A172 (cell line): ENCODE data around the gene PRSS33. TPM values are rescaled to one million over a fixed set of nuclear protein-coding genes. Genes with fewer than 3 reads are reported as not detected.
A peak's percentile ranks its signal among the peaks of the same experiment; 100 is the strongest.

Experiments used
- DNase-seq: peaks from one replicate; pipeline ENCODE4 v3.0.0-alpha.2; 2015; ENCODE audit warnings: low spot score
- total RNA-seq: library from RNA; depleted of rRNA; stranded (reverse); fragments of >200 nt; shearing (Covaris generic); gene quantifications from 2 replicates; pipeline ENCODE4 v1.2.3, GENCODE V29; 2014

PRSS33 gene
- total RNA-seq, 1 experiment from 2014 or later, result 0.17 TPM

DNA sequence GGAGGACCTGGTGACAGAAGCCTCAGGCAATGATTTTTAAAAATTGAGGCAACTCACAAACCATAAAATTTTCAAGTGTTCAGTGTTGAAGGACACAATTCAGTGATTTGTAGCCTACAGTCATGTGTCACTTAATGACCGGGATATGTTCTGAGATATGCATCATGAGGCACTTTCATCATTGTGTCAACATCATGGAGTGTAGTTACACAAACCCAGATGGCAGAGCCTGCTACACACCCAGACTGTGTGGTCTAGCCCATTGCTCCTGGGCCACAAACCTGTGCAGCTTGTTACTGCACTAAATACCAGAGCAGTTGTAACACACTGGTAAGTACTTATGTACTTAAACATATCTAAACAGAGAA, 12.5 kb upstream of the PRSS33 start:
- DNase-seq, result no peak

DNA sequence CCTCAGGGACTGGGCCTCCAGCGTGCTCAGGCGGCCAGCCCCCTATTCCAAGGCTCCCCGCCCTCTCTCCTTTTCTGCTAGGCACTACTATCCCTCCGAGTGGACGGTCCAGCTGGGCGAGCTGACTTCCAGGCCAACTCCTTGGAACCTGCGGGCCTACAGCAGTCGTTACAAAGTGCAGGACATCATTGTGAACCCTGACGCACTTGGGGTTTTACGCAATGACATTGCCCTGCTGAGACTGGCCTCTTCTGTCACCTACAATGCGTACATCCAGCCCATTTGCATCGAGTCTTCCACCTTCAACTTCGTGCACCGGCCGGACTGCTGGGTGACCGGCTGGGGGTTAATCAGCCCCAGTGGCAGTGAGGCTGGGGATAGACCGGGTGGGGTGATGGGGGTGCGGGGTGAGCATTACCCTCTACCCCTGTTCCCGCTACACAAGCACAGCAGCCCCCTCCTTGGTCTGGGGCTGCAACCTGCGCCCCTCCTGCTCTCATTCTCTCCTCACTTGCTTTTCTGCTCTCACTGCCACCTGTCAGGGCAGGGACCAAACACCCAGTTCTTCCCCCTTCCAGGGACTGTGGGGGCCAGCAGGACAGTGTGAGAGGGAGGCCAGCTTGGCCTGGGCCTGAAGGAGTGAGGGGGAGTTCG, 12.0 kb upstream of the PRSS33 start:
- DNase-seq, result no peak

DNA sequence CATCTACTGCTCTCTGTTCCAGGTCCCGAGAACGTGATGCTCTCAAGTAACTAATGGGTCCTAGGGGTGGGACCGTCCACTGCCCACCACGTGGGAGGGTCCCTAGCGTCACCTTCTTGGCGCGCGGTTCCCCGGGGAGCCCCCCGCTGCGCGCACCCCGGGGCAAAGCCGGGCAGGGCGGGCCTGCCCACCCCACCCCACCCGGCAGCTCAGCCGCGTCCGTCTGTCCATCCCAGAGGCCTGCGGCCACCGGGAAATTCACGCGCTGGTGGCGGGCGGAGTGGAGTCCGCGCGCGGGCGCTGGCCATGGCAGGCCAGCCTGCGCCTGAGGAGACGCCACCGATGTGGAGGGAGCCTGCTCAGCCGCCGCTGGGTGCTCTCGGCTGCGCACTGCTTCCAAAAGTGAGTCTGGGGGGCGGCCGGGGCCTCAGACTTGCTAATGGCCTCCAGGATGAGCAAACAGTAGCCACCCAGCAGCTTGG, 11.4 kb upstream of the PRSS33 start:
- DNase-seq, result no peak

DNA sequence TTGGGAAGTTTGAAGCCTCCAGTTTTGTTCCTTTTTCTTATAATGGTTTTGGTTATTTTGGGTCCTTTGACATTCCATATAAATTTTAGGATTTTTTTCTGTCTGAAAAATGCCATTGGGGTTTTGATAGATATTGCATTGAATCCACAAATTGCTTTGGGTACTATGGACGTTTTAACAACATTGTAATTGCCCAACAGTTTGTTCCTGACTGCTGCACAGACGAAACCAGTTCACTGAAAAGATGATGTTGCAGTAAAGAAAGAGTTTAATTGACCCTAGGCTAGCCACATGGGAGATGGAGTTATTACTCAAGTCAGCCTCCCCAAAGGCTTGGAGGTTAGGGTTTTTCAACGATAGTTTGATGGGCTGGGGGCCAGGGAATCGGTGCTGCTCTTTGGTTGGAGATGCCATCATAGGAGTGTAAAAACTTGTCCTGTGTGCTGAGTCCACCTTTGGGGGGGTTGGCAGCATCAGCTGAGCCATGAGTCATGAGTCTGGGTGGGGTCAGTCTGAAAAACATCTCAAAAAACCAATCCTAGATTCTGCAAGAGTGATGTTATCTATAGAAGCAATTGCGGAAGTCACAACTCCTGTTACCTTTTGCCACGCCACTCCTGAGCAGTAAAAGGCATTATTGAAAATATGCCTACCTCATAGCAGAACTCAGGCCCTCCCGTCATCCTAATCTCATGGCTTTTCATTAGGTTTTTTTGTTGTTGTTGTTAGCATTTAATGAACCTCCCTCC, 8.2 kb upstream of the PRSS33 start:
- peak; percentile 86 for DNase-seq

DNA sequence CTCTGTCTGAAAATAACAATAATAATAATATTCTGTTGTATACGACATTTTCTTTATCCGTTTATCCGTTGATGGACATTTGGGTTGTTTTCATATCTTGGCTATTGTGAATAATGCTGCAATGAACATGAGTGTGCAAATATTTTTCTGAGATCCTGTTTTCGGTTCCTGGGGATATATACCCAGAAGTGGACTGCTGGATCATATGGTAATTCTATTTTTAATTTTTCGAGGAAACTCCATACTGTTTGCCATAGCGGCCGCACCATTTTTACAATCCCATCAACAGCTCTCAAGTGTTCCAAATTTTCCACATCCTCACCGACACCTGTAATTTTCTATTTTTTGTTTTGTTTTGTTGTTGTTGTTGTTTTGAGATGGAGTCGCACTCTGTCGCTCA, 5.6 kb upstream of the PRSS33 start:
- DNase-seq, result no peak

DNA sequence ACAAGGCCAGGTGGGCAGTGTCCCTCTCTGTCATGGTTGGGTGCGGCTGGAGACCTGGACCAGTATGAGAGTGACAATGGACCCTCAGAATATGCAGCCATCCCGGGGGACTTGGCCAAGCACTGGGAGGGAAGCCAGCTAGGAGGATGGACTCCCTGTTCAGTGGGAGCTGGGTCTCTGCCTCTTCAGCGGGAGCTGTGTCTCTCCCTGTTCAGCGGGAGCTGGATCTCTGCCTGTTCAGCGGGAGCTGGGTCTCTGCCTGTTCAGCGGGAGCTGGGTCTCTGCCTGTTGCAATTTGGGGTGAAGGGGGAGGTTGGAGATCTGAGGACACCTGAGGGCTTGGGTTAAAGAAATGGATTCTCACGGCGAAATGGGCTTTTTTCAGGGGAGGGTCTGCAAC, 3.8 kb upstream of the PRSS33 start:
- no peak for DNase-seq

DNA sequence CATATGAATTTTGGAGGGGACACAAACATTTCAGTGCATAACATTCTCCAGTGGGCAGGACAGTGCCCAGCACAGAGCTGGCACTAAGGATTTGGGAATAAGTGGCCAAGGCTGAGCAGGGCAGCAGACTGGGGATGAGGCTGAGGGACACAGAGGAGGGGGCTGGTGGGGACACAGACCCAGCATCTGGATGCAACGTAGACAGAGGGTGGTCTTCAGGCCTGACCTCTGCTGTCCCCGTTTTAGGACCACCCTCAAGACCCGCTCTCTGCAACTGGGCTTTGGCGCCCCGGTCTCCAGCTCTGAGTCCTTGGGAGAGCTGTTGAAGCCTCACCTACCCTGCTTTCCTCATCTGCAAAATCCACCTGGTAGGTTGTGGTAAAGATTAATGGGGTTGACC, 3.3 kb upstream of the PRSS33 start:
- DNase-seq, result no peak

DNA sequence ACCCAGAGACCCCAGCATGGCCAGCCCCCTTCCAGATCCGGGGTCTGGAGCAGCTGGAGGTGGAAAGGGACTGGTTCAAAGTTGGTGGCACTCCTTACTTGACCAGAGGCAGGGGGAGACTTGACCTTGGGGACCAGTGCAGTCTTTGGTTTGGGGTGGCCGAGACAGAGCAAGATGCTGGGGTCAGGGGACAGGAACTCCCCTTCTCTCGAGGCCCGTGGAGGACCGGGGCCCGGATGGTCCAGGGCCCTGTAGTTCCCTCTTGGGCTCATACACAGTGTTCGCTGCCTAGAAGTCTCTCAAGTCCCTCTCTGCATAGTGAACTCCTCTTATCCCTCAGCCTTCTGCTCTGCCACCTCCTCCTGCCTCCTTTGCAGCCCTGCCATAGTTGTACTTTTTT, 601 bp upstream of the PRSS33 start:
- no peak for DNase-seq

DNA sequence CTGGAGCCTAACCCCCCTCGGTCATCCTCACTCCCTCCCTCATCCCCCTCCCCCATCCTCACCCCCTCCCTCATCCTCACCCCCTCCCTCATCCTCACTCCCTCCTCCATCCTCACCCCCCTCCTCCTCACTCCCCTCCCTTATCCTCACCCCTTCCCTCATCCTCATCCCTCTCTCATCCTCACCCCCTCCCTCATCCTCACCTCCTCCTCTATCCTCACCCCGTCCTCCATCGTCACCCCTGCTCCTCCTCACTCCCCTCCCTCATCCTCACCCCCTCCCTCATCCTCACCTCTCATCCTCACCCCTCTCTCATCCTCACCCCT, 571 bp downstream of the PRSS33 start:
- DNase-seq, result no peak

DNA sequence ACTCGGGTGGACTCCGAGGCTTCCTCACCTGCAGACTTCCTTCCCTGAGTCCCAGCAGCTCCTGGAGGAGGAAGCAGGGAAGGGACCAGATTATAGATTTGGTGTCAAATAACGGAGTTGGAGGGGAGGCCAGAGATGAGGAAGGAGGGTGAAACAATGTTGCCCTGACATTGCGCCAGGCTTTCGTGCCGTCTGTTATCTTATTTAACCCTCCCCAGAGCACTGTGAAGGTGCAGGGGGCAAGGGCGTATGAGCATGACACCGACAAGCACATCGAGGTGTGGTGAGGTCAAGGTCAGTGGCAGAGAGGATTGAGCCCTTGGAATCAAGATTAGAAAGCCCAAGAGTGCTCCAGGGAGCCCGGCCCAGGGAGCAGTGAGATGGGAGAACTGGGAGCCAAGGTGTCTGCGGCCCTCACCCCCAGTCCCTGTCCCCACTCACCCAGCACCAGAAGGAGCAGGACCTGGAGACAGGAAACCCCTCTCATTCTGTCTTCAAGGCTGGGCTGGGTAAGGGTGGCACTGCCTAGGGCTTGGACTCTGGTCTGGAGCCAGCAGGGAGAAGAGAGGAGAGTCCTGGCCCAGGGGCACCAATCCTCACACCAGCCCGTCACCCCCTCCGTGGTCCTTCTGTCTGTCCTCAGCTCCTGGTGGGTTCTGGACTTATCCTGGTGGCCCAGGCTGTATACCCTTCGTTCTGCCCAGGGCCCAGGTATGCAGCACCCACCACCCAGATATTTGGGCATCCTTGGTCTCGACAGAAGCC, 1.1 kb downstream of the PRSS33 start:
- no peak for DNase-seq

DNA sequence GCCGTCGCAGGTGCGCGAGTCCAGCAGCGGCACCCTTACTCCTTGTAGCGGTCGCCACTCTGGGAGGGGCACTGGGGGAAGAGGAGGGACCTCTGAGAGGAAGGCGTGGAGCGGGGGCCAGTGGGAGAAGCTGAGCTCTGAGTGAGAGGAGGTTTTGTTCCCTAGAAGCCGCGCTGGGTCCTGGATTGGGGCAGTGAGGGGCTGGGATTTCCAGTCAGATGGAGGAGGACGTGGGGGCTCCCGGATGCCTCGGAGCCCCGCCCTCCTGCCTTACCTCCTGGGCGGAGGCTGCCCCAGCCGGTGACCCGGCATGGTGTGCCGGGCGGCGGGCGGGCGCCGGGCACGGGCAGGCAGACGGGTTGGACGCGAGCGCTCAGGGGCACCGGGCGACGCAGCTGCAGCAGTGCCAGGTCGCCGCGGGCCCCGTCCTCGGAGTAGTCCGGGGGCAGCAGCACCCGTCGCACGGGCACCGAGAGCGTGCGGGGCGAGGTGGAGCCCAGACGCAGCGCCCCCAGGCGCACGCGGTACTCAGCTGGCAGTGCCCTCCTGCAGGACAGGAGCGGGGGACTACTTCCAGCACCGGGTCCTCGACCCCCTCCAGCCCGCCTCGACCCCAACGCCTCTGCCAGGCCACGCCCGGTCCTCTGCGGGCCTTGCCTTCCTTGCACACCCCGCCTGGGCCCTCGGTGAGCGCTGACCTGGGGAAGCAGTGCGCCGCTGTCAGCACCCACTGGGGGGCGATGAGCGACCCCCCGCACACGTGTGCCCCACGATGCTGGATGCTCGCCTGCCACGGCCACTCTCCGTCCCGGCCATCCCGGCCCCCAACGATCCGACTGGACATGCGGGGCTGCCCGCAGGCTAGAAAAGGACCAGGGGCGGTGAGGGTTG, 2.0 kb downstream of the PRSS33 start:
- no peak for DNase-seq

DNA sequence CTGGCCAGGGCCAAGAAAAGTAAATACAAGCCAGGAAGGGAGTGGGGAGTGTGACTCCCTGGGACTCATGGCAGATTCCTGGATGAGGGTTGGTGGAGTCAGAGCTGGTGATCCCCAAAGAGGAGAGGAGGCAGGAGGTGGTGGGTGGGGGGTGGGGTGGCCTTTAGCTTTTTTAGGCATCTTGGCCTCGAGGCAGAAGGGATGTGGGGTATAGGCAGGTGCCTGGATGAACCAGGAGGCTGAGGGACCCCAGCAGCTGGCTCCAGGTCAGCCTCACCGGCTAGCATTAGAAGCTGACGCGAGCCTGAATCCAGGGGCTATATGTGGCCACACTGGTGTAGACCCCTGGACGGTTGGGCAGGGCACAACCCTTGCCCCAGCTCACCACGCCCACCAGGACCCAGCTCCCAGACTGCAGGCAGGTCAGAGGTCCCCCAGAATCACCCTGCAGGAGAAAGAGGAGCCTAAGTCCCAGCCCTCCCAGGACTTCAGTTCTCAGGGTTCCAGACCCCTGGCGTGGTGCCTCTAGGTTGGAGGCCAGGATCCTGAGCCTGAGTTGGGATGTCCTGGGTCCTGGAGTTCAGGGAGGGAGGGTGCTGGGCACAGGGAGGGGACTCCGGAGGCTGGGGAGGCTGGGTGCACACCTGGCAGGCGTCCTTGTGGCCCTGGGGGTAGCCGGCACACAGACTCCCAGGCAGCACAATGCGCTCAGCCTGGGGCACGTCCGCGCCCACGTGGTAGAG, 2.8 kb downstream of the PRSS33 start:
- no peak for DNase-seq

DNA sequence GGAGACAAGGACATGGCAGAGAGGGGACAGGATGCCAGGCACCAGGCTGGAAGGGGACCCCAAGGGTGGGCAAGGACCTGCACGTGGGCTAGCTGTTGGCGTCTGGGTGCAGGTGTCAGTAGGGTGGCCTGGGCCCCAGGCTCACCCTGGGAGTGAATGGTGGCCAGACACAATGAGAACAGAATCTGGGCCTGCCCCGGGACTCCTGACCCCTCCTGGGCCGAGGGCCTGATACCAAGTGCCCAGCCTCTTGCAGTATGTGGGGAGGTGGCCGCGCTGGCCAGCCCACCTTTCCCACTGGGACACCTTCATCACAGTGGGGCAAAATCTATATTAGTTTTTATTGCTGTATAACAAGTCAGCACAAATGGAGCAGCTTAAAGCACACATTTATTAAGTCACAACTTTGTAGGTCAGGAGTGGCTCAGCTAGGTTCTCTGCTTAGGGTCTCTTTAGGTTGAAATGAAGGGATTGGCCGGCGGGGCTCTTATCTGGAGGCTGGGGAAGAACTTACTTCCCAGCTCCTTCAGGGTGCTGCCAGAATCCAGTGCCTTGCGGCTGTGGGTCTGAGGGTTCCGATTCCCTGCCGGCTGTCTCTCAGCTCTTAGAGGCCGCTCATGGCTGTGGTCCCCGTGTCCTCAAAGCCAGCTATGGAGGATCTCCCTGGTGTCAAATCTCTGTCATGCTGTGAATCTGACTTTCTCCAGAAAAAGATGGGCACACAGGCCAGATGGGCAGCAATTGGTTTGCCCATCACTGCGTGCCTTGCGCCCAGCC, 3.6 kb downstream of the PRSS33 start:
- DNase-seq, result no peak

DNA sequence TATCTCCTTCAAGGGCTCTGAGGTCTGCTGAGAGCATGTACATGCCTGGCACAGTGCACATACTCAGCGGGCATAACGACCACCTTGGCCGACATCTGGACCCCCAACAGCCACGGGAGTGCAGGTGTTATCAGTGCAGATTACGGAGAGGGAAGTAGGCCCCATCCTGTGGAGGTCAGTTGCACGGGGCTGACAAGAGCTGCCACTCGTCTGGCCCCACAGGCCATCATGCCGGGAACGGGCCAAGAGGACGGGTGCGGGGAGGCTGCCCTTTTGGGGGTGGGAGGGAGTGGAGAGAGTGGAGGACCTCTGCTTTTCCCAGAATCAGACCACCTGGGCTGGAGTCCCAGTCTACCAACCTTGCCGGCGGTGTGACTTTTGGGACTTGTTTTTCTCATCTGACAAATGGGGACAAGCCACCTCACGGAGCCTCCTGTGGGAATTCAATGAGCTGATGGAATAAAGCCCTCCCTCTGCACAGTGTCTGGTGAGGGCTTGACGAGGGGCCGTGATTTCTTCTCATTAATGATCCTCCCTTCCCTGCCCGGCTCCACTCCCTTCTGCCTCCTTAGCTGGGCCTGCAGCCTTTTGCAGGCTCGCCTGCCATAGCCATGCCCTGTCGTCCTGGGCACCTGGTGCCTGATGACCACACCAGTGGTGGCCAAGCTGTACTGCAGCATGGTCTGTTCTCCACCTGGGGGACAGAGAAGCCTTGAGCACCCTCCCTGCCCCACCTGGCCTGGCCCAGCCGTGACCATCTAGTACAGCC, 4.6 kb downstream of the PRSS33 start:
- DNase-seq, result no peak

DNA sequence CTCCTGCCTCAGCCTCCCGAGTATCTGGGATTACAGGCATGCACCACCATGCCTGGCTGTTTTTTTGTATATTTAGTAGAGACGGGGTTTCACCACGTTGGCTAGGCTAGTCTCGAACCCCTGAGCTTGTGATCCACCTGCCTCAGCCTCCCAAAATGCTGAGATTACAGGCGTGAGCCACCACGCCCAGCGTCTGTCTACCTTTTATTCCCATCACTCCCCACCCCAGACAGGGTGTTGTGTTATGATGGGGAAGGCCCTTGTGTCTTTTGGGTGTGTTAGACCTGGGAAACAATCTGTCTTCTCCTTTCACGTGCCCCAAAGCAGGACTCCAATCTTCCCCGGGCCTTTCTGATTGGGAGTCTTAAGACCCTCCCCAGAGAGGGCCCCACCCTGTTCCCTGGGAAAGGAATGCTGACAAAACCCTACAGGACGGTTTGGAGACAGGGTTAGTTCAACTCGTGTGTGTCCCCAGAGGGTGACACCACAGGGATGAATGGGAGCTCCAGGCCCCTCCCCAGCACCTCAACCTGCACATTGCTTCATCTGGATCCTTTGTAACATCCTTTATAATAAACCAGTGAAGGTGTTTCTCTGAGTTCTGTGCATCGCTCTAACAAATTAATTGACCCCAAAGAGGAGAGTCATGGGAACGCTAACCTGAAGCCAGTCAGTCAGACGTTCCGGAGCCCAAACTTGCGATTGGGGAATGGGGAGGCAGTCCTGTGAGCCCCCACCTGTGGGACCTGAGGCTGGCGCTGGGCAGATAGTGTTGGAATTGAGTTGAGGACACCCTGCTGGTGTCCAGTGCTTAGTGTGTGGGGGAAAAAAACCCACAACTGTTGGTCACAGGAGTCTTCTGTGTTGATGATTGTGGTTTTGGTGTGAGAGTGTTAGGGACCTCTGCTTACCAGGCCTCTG, 7.1 kb downstream of the PRSS33 start:
- DNase-seq, result no peak

DNA sequence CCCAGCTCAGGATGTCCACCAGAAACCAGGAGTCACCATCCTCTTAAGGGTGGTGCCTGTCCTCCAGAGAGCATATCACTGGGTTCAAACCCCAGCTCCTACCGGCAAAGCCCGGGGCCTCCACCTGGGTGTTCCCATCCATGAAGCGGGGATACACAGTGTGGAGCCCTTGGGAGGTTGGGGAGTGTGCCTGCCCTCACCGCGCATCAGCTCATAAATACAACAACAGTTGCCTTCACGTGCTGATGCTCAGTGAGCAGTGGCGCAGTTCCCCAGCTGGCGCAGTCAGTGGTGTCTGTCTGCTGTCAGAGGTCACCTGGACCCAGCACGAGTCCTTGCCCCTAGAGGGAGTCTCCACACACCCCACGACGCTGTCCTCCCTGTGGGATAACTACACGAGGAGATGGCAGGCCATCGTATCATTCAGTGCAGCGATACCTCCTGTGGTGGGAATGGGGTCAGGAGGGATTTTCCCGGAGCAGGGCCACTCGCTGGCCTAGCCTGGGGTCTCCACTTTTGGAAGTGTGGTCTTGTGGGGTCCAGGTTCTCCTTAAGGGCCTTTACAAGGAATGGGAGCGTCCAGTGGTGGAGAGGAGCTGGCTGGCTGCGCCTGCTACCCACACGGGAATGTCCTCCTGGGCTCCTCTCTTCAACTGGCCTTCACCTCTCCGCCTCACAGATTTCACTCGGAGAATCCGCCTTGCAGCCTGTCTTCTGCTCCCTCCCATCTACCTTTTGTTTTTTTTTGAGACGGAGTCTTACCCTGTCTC, 8.0 kb downstream of the PRSS33 start:
- DNase-seq, result no peak

DNA sequence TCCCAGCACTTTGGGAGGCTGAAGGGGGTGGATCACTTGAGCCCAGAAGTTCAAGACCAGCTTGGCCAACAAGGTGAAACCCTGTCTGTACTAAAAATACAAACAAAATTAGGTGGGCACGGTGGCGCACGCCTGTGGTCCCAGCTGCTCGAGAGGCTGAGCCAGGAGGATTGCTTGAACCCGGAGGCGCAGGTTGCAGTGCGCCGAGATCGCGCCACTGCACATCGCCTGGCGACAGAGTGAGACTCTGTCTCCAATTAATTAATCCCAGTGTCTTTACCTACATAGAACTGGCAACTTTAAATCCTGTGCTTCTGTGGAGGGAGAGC, 8.8 kb downstream of the PRSS33 start:
- no peak for DNase-seq
